Measurements from ENCODE around the gene MEX3B. TPM values are rescaled to one million over a fixed set of nuclear protein-coding genes. Genes with fewer than 3 reads are reported as not detected.
"Not testable (repeated sequence)": the region's sequence is repeated elsewhere in the genome, so short reads cannot be mapped to it uniquely, and the experiment has no call there.

The MEX3B gene
- total RNA-seq, 1 experiment from 2014 or later, result 0.37 TPM

DNA sequence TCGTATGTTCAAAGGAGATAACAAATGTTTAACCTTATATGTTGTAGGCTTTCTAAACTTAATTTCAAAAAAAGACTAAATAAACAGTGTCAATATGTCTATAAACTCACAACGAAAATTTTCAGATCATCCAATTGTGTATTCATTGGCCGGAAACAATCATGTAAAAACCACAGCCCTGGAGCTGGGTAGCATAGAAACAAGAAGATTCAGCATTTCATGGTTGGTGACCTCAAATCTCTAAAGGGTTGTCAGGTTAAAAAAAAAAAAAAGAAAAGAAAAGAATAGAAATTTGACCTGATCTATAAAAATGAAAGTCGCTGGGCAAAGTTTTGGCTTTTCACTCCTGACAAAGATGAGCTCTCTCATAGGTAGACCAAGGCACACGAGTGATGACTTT lies 13.9 kb downstream of the MEX3B start:
- Histone ChIP-seq H3K27ac (ENCODE audit: low read length) (no peak overlapping the region), H3K9me2 (replicated peaks; ENCODE audit: insufficient read depth, low read length) (no peaks in the 10 kb centered on the region), H3K79me2 (ENCODE audit: low read length) (no peaks in the 10 kb centered on the region), H3K4me3 (ENCODE audit: low read length) (no peak overlapping the region), H3K27me3 (ENCODE audit: low read length) (no peaks in the 10 kb centered on the region), H3K9ac (ENCODE audit: low read length) (no peak overlapping the region), H3K4me2 (ENCODE audit: low read depth, low read length, poor library complexity, severe bottlenecking) (no peak overlapping the region), H3K36me3 (ENCODE audit: insufficient read depth, low read length) (no peaks in the 10 kb centered on the region), H2AFZ (ENCODE audit: low read length) (no peak overlapping the region), H3K4me1 (ENCODE audit: low read length) (no peaks in the 10 kb centered on the region), H4K20me1 (ENCODE audit: insufficient read depth, low read depth, low read length) (no peaks in the 10 kb centered on the region), H3K9me3 (ENCODE audit: low read length) (no peaks in the 10 kb centered on the region)
- no peak for DNase-seq

DNA sequence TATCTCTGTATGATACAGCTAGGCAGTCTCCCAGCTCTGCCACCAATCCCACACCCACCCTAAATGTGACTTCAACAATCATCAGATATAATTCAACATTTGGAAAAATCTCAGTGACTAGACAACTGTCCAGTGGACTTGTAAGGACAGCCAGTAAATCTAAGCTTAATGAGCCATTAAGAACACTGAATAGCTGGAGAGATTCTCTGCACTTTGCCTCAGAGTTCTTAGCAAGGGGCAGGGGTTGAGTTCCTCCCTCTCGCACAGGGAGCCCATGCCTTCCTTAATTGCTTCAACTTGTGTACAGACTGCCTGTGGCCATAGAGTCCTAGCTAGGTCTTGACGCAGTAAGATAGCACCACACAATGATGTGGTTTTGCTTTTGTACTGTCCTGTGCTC lies 15.6 kb downstream of the MEX3B start:
- Histone ChIP-seq H3K9ac (ENCODE audit: low read length) (no peak overlapping the region), H4K20me1 (ENCODE audit: insufficient read depth, low read depth, low read length) (no peaks in the 10 kb centered on the region), H3K9me2 (replicated peaks; ENCODE audit: insufficient read depth, low read length) (no peaks in the 10 kb centered on the region), H3K4me1 (ENCODE audit: low read length) (no peaks in the 10 kb centered on the region), H3K27ac (ENCODE audit: low read length) (no peak overlapping the region), H3K79me2 (ENCODE audit: low read length) (no peaks in the 10 kb centered on the region), H3K4me2 (ENCODE audit: low read depth, low read length, poor library complexity, severe bottlenecking) (no peak overlapping the region), H3K36me3 (ENCODE audit: insufficient read depth, low read length) (no peaks in the 10 kb centered on the region), H3K27me3 (ENCODE audit: low read length) (no peaks in the 10 kb centered on the region), H3K4me3 (ENCODE audit: low read length) (no peak overlapping the region), H2AFZ (ENCODE audit: low read length) (no peak overlapping the region), H3K9me3 (ENCODE audit: low read length) (no peaks in the 10 kb centered on the region)
- no peak for DNase-seq

DNA sequence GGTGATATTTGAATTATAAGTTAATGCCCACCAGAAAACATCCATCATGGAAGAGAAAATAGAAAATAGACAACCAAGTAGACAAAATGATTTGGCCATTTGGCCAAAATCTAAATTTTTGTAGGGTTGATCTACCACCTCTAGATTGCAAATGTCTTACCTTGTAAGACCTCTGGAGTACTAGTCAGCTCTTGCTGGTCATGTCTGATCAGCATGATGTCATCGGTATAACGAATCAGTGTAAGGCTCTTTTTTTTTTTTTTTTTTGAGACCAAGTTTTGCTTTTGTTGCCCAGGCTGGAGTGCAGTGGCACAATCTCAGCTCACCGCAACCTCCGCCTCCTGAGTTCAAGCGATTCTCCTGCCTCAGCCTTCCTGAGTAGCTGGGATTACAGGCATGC lies 17.7 kb downstream of the MEX3B start:
- H3K4me2 ChIP-seq (ENCODE audit: low read depth, low read length, poor library complexity, severe bottlenecking); H3K9me3 ChIP-seq (ENCODE audit: low read length); DNase-seq: not testable (repeated sequence)

DNA sequence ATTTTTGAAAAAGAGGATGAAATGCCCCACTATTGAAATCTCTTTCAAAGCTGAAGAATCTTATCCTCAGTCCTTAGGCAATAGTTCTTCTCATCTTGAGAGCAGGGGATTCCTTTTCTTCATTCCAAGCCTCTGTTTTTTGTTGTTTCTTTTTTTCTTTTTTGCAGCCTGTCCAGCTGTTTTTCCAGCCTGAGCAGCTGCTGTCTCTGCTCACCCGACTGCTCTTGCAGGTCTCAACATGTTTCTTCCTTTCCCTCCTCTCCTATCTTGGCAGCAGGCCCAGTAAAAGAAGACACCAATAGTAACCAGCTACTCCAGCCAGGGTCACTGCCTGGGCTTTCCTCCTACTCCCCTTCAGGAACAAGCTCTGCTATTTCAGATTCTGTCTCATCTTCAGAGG lies 23.8 kb downstream of the MEX3B start:
- no peaks in the 10 kb centered on the region for H3K9me2 ChIP-seq (replicated peaks; ENCODE audit: insufficient read depth, low read length)
- H4K20me1 ChIP-seq (ENCODE audit: insufficient read depth, low read depth, low read length), result no peaks in the 10 kb centered on the region
- H3K27ac ChIP-seq (ENCODE audit: low read length), result no peak overlapping the region
- no peaks in the 10 kb centered on the region for H3K27me3 ChIP-seq (ENCODE audit: low read length)
- no peak overlapping the region for H3K4me3 ChIP-seq (ENCODE audit: low read length)
- no peaks in the 10 kb centered on the region for H3K4me1 ChIP-seq (ENCODE audit: low read length)
- no peaks in the 10 kb centered on the region for H3K36me3 ChIP-seq (ENCODE audit: insufficient read depth, low read length)
- no peak overlapping the region for H3K4me2 ChIP-seq (ENCODE audit: low read depth, low read length, poor library complexity, severe bottlenecking)
- H3K9me3 ChIP-seq (ENCODE audit: low read length), result no peaks in the 10 kb centered on the region
- no peaks in the 10 kb centered on the region for H3K79me2 ChIP-seq (ENCODE audit: low read length)
- no peak overlapping the region for H3K9ac ChIP-seq (ENCODE audit: low read length)
- no peak for DNase-seq
- no peak overlapping the region for H2AFZ ChIP-seq (ENCODE audit: low read length)

More for the DNA sequence above, 17.7 kb downstream of the MEX3B start:
- not testable (repeated sequence) for H3K9ac ChIP-seq (ENCODE audit: low read length); H3K27me3 ChIP-seq (ENCODE audit: low read length); H3K4me1 ChIP-seq (ENCODE audit: low read length); H3K79me2 ChIP-seq (ENCODE audit: low read length); H3K4me3 ChIP-seq (ENCODE audit: low read length); H4K20me1 ChIP-seq (ENCODE audit: insufficient read depth, low read depth, low read length); H3K9me2 ChIP-seq (replicated peaks; ENCODE audit: insufficient read depth, low read length); H2AFZ ChIP-seq (ENCODE audit: low read length); H3K36me3 ChIP-seq (ENCODE audit: insufficient read depth, low read length); H3K27ac ChIP-seq (ENCODE audit: low read length)

DNA sequence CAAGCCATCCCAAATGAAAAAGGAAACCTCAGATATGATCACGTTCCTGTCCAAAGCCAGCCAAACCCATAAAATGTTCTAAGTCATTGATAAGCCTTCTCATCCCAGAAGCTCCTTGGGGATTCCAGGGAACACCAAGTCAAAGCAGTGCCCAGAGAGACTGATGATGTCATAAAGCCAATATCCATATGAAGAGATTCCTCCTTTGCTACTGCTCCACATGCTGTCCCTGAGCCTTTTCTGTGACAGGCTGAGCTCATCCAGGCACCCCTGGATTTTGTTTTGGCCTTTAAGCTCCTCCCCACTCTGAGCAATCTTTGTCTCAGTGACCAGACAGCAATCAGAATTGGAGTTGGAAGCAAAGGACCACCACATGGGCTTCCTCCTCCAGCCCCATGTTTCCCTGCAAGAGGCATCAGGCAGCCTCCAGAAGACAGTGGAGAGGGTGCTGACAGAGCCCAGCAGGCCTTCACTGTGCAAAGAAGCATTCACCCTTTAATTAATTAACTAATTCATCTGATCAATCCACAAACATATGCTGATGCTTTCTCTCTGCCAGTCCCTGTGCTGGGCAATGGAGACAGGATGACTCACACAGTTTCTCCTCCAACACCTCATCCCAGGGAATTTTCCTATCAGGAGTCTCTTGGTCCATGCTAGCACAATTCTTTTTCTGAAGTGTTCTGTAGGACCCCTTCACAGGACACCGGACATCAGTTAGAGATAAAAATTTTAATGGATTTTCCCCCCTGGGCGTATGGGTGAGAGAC lies 25.0 kb downstream of the MEX3B start:
- Histone ChIP-seq H3K9me3 (ENCODE audit: low read length) (no peaks in the 10 kb centered on the region), H3K9me2 (replicated peaks; ENCODE audit: insufficient read depth, low read length) (no peaks in the 10 kb centered on the region), H2AFZ (ENCODE audit: low read length) (no peak overlapping the region), H3K4me3 (ENCODE audit: low read length) (no peak overlapping the region), H3K4me2 (ENCODE audit: low read depth, low read length, poor library complexity, severe bottlenecking) (no peak overlapping the region), H3K4me1 (ENCODE audit: low read length) (no peaks in the 10 kb centered on the region), H3K36me3 (ENCODE audit: insufficient read depth, low read length) (no peaks in the 10 kb centered on the region), H3K79me2 (ENCODE audit: low read length) (no peaks in the 10 kb centered on the region), H3K27ac (ENCODE audit: low read length) (no peak overlapping the region), H4K20me1 (ENCODE audit: insufficient read depth, low read depth, low read length) (no peaks in the 10 kb centered on the region), H3K9ac (ENCODE audit: low read length) (no peak overlapping the region), H3K27me3 (ENCODE audit: low read length) (no peaks in the 10 kb centered on the region)
- no peak for DNase-seq

DNA sequence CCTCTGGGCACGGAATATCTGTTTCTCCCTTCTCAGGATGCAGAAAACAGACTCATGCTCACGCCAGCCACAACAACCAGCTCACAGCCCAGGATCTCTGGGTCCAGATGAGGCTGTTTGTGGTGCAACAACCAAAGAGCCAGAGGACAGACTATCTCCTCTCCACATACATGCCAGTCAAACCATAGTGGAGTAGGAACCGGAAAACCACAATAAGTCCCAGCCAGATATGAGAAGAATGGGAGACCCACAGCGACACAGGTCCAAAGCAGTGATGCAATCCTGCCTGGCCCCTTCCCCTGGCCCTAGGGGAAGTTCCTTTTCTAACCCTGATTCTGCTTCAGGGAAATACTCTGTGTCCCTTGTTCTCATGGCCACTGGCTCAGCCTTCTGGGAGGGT lies 27.6 kb downstream of the MEX3B start:
- Histone ChIP-seq H3K9ac (ENCODE audit: low read length) (no peak overlapping the region), H3K4me1 (ENCODE audit: low read length) (no peaks in the 10 kb centered on the region), H3K27me3 (ENCODE audit: low read length) (0 out of 2 replicates have a peak, but pooled peaks cover 4% of the 10 kb centered on the region), H3K4me2 (ENCODE audit: low read depth, low read length, poor library complexity, severe bottlenecking) (no peak overlapping the region), H4K20me1 (ENCODE audit: insufficient read depth, low read depth, low read length) (no peaks in the 10 kb centered on the region), H3K27ac (ENCODE audit: low read length) (no peak overlapping the region), H3K36me3 (ENCODE audit: insufficient read depth, low read length) (no peaks in the 10 kb centered on the region), H3K79me2 (ENCODE audit: low read length) (no peaks in the 10 kb centered on the region), H3K9me2 (replicated peaks; ENCODE audit: insufficient read depth, low read length) (no peaks in the 10 kb centered on the region), H3K4me3 (ENCODE audit: low read length) (no peak overlapping the region), H3K9me3 (ENCODE audit: low read length) (no peaks in the 10 kb centered on the region), H2AFZ (ENCODE audit: low read length) (no peak overlapping the region)
- DNase-seq, result no peak

DNA sequence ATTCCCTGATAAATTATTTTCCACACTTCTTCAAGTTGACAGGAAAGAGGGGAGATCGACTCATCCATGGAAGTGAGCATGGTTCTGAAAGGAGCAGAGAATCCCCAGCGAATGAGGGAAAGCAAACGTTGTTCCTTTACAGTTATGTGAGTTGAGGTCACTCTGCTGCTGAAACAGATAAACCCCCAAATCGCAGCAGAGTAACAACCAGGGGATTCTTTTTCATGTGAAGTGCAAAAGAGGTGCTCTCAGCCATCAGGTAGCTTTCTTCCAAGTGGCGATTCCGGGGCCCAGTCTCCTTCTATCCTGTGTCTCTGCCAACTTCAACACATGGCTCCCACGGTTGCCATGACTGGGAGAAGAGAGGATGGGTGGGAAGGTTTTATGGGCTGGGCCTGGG lies 28.2 kb downstream of the MEX3B start:
- no peak overlapping the region for H3K27ac ChIP-seq (ENCODE audit: low read length)
- no peaks in the 10 kb centered on the region for H3K36me3 ChIP-seq (ENCODE audit: insufficient read depth, low read length)
- H3K9me2 ChIP-seq (replicated peaks; ENCODE audit: insufficient read depth, low read length), result no peaks in the 10 kb centered on the region
- no peak overlapping the region for H3K9ac ChIP-seq (ENCODE audit: low read length)
- no peaks in the 10 kb centered on the region for H4K20me1 ChIP-seq (ENCODE audit: insufficient read depth, low read depth, low read length)
- H3K4me1 ChIP-seq (ENCODE audit: low read length), result no peaks in the 10 kb centered on the region
- 0 out of 2 replicates have a peak, but pooled peaks cover 4% of the 10 kb centered on the region for H3K27me3 ChIP-seq (ENCODE audit: low read length)
- no peak for DNase-seq
- H3K9me3 ChIP-seq (ENCODE audit: low read length), result no peaks in the 10 kb centered on the region
- no peaks in the 10 kb centered on the region for H3K79me2 ChIP-seq (ENCODE audit: low read length)
- H3K4me3 ChIP-seq (ENCODE audit: low read length), result no peak overlapping the region
- no peak overlapping the region for H3K4me2 ChIP-seq (ENCODE audit: low read depth, low read length, poor library complexity, severe bottlenecking)
- H2AFZ ChIP-seq (ENCODE audit: low read length), result no peak overlapping the region

DNA sequence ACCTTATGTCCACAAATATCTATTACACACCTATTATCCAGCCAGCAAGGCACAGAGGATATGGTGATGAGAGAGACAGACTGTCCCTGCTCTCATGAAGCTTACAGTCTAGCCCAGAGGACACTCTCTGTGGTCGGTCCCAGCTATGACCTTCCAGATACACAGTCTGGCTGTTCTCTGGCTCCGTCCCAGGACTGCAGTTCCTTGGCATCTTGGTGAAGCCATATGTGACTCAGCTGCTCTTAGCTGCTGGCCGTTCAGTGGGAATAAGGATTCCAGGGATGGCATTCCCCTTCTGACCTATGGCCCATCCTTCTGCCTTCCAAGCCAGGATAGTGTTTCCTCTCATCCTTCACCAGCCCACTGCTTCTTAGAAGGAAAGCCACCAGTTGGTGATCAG lies 30.8 kb downstream of the MEX3B start:
- H3K27ac ChIP-seq (ENCODE audit: low read length), result no peak overlapping the region
- no peaks in the 10 kb centered on the region for H3K79me2 ChIP-seq (ENCODE audit: low read length)
- H3K27me3 ChIP-seq (ENCODE audit: low read length), result 0 out of 2 replicates have a peak, but pooled peaks cover 4% of the 10 kb centered on the region
- no peak overlapping the region for H3K4me2 ChIP-seq (ENCODE audit: low read depth, low read length, poor library complexity, severe bottlenecking)
- no peaks in the 10 kb centered on the region for H3K4me1 ChIP-seq (ENCODE audit: low read length)
- H3K9ac ChIP-seq (ENCODE audit: low read length), result no peak overlapping the region
- no peak overlapping the region for H3K4me3 ChIP-seq (ENCODE audit: low read length)
- H3K9me3 ChIP-seq (ENCODE audit: low read length), result no peaks in the 10 kb centered on the region
- H4K20me1 ChIP-seq (ENCODE audit: insufficient read depth, low read depth, low read length), result no peaks in the 10 kb centered on the region
- H3K9me2 ChIP-seq (replicated peaks; ENCODE audit: insufficient read depth, low read length), result no peaks in the 10 kb centered on the region
- DNase-seq, result no peak
- no peak overlapping the region for H2AFZ ChIP-seq (ENCODE audit: low read length)
- no peaks in the 10 kb centered on the region for H3K36me3 ChIP-seq (ENCODE audit: insufficient read depth, low read length)

Data from Karpas-422 (cell line).